GM11168 (cell line): ENCODE results near the gene ADAMTSL1.

Experiments used
- in situ Hi-C: fragments of 300-500 bp; cut with MboI; formaldehyde crosslinking; loops from one replicate; pipeline ENCODE4 v1.12.0; 2022; ENCODE audit warnings: low sequenced_read_pairs; ENCODE audit not compliant: unreplicated experiment

Gene ADAMTSL1

DNA sequence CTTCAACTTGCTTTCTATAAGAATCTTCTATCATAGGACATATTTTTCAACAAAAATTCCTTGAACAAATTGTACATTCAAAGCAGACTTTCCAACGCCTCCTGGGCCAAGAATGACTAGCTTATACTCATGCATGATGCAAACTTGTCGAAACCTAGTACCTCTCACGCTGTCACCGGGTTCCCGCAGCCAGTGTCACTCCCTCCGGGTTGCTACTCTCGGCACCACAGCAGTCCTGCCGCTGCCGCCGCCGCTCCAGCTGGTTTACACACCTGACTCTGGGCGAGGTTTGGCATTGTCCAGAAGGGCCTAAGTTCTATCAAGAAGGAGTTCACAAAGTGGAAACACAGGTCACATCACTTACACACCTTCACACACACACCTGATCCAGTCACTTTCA lies 244.4 kb downstream of the ADAMTSL1 start:
- in situ Hi-C loops, result no loop called here

DNA sequence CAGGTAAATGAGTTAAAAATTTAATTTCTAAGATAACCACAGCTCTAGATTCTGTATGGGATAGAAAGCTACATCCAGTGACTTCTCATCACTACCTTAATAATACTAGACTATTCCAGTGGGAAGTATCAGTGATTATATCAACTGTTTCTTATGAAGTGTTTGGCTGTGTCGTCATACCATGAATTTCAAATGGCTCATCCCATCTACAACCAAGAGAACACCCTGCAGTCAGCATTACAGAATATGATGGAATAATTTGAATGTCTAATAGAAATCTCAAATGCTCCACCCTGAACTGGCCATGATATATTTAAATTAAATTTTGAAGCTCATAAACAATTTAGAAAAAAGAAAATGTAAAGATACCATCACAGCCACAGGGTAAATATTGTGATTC lies 245.0 kb downstream of the ADAMTSL1 start:
- in situ Hi-C loops, result no loop called here

DNA sequence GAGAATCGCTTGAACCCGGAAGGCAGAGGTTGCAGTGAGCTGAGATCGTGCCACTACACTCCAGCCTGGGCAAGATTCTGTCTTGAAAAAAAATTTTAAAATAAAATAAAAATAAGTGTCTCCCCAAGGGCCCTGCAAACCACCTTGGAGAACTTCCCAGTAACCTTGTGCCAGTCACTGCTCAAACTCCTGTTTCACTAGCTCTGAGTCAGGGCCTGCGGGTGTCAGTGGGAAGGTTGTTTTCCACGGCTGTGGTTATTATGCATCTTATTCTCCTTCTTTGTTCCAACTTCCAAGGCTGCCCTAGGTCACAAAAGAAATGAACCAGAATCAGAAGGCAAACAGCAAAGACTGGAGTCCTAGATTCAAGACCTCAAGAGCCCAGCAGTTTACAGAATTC lies 246.7 kb downstream of the ADAMTSL1 start:
- in situ Hi-C loops, result no loop called here

DNA sequence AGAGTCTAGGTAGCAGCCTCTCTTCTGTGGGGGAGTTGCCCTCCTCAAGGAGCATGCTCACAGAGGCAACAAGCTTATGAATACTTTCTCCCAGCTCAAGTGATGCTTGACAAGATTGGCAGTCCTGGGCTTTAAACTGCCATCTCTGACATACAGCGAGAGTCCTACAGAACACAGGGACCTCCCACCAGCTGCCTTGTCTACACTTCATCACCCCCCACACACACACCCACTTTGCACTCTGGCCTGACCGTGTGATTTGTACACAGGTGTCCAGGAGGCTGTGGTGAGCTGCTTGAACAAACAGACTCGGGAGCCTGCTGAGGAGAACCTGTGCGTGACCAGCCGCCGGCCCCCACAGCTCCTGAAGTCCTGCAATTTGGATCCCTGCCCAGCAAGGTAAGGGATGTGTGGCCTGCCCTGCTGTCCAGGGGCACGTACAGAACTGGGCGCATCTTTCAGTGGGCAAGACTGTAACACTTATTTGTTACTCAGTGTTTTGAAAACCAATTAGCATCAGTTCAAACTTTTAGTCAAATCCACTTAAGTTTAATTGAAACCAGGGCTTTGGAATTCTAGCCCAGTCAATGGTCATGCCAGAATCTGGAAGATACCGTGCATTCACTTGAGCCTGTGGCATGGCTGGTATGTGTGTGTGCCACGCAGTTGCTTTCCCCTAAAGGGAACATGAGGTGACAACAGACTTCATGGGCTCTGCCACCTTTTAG lies 247.5 kb downstream of the ADAMTSL1 start:
- in situ Hi-C loops, result no loop called here

DNA sequence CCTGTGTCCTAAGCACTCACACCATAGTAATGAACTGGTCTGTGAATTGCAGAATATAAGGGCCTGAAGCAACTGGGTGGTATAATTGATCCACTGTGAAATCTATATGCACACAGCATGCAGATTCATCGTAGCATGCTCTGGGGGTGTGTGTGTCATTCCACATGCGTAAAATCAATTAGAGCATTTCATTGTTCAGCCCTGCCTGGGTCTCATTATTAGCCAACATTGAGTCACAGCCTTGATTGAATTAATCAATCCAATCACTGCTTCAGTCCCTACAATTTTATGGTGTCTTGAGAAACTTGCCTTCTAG lies 248.0 kb downstream of the ADAMTSL1 start:
- in situ Hi-C loops, result no loop called here

DNA sequence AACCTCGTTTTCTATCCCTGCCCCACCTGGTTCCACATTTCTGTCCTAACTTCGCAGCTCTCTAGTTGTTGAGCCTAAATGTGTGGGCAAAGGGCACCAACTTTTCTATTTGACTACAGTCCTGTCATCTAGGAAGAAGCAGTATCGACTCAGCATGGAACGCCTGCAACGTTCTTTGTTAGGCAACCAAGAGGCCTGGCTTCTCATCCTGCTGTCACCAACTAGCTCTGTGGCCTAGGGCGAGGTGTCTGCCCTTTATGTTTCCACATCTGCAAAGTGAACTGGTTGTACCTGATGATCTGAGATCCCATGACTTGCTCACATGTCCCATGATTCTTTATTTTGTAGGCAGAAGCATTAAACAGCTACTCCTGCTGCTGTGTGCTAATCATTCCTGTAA lies 248.9 kb downstream of the ADAMTSL1 start:
- in situ Hi-C loops, result no loop called here

DNA sequence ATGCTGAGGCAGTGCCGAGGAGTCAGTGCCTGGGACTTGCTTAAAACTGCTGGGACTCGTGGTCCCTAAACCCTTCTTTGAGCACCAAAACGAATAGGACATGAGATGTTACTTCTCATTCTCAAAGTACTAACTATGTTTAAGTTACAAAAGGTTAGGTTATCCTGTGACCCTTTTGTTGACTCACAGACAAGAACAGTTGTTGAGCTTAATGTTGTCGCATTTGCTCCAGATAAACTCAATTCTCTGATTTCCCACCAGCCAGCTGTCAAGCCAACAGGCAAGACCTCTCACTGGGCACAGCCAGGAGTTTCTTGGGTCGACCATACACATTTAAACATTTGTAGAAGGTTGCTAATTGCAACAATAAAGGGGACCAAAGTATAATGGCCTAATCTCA lies 249.4 kb downstream of the ADAMTSL1 start:
- in situ Hi-C loops, result no loop called here

DNA sequence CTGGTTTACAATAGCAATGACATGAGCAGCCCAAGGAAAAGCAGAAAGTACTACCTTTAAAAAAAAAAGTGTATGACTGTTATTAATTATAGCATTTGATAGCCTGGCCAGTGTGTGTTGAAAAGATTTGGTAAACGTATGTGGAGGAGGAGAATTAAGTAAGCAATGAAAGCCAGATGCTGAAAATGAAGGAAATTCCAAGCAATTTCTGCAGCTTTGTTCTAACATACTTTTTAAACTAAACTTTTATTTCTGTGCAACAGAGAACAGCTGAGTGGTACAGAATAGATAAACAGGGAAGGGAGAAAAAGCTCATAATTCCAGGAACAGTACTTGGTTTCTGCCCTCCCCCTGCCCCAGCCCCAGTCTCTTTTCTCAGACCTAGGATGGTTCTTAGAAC lies 252.6 kb downstream of the ADAMTSL1 start:
- in situ Hi-C loops, result no loop called here

DNA sequence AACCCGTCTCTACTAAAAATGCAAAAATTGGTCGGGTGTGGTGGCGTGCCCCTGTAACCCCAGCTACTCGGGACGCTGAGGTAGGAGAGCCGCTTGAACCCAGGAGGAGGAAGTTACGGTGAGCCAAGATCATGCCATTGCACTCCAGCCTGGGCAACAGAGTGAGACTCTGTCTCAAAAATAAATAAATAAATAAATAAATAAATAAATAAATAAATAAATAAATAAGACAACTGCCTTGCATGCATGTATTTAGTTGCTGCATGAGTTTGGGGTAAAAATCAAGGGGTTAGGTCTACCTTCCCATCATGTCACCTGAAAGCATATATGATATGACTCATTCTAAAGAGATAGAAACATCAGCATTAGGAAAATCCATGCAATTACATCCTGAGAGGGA lies 254.0 kb downstream of the ADAMTSL1 start:
- in situ Hi-C loops, result no loop called here

DNA sequence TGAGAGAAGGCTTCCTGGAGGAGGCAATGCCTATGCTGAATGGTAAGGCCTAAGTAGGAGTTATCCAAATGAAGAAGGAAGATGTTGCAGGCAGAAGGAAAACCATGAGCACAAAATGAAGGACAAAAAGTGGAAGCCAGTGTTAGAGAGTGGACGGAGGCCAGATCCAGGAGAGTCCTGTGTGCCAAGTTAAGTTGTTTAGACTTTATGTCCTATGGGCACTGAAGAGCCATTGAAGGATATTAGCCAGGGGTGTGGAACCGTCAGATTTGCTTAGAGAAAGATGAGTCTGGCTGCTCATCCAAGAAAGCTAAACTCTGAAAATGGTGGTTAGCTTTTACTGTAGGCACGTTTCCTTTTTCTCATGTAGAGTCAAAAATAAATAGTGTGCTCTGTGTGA lies 254.7 kb downstream of the ADAMTSL1 start:
- in situ Hi-C loops, result no loop called here

DNA sequence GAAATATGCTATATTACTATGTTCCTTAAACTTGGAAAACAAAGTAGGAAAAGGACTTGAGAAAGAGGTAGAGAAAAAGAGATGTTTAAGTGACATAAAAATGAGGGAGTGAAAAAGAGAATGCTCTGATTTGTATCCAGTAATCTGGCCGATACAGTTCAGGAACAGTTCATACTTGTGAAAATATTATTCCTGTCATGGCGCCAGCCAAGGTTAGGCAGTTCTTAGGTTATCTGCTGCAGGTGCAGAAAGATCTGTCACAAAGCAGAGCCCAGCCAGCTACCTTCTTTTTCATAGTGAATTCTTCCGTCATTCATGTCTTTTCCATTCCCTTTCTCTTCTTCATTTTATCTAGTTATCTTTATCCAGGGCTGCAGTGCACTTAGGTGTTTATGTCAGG lies 256.3 kb downstream of the ADAMTSL1 start:
- in situ Hi-C loops, result no loop called here

DNA sequence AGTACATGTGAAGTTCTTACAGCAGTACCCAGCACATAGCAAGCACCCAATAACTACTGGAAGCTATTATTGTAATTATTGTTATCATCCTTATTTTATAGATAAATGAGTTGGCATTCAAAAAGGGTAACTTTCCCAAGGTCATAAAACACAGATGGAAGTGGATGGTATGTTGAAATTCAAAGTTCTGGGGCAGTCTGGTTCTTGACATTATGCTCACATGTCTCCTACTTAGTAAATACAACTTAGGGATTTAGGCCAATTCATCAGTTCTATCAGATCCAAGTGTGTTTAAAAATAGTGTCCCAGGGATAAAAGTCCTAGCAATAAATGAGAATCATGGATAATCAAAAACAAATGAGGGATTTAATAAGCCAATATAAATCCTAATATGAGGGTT lies 265.2 kb downstream of the ADAMTSL1 start:
- in situ Hi-C loops, result no loop called here

DNA sequence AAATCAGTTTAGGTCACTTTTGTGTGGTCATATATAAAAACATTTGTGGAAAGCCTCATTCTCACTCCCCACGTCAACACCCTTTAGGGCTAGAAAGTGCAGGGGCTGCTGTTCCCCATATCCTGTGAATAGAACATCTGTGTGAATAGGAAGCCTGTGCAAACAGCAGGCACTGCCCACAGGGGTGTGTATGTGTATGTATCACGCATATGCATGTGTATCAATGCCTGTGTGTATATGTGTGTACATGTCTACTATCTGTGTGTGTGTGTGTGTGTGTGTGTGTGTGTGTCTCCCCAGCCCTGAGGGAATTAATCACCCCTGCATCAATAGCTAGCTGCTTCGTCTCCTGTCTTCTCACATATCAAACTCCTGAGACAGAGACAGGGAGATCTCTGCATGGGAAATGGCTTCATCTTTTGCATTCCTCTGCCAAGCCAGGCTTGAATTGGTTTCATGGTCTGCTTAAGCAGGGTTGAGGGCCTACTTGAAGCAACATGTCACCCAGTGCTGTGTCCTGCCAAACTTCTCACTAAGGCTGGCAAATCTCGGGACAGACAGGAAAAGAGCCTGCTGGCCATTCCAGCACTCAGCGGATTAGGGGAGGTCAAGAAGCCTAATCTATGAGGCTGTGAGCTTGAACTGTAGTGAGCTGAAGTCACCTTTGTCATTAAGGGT lies 265.8 kb downstream of the ADAMTSL1 start:
- in situ Hi-C loops, result no loop called here

DNA sequence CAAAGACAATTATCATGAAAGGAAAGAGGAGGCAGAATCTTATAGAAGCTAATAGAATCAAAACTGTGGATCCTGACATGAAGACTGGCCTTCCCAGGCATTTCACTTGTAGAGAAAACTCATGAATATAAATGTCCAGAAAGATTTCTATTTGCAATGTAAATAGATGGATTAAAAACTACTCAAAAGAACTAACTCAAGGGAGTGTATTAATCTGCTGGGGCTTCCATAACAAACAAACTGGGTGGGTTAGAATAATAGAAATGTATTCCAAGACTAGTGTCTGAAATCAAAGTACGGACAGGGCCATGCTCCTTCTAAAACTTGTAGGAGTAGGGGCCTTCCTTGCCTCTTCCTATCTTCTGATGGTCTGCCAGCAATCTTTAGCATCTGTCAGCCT lies 267.4 kb downstream of the ADAMTSL1 start:
- in situ Hi-C loops, result no loop called here

DNA sequence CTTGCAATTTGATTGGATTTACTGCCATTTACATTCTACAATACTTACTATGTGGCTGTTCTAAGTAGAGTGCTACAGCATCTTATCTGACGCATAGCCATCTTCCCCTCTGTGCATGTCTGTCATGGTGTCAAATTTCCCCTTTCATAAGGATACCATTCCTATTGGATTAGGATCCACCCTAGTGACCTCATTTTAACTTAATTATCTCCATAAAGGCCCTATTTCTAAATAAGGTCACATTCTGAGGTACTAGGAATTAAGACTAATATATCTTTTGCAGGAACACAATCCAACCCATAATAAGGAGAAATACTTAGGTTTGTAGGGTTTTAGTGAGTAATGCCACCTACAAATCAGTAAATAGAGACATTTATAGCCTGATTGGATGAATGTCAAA lies 268.0 kb downstream of the ADAMTSL1 start:
- in situ Hi-C loops, result no loop called here

DNA sequence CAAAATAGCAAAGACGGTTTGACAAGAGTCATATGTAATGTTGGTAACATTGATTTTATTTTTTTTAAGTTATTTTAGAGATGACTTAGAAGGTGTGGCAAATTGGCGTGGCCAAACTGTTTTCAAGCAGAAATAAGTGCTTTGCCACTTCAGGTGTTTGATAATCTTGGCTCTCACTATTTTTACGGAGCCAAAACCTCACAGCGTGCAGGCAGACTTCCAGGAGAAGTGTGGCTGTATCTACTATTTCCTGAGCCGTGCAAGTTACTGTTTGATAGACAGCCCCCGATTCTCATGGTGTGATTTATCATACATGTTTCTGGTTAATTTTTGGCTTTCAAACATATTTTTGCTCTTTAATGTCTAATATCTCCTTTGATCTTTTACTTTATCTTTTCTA lies 269.5 kb downstream of the ADAMTSL1 start:
- in situ Hi-C loops, result no loop called here

DNA sequence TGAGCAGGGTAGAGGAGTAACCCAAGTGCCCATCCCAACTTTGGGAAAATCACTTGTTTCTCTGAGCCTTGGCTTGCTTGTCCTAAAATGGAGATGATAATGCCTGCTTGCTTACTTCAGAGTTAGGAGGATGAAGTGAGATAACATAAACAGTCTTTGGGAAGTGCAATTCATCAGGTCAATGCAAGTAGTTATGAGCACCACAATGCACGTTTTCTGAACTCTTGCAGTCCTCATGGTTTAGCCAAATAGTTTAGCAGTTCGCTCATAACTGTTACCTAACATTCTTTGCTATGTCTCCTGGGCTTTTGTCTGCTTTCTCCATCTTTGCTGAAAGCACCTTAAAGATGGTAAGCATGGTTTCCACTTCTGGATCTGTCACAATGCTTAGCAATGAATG lies 270.0 kb downstream of the ADAMTSL1 start:
- in situ Hi-C loops, result no loop called here

DNA sequence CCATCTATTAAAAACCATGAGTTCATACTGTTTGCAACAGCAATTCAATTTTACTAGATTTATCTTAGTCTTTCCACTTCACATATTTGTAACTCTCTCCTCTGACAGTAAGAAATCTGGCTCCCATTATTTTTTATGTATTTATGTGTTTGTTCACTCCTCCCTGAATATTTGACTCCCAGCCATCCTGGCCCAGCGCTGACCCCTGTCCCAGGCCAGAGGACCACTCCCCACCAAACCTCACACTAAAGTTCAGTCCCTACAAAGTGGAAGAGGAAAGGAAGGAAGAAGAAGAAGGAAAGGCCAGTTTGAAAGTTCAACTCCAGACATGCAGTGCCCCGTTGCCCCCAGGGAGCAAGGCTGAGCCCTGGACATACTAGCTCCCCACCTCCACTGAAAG lies 271.8 kb downstream of the ADAMTSL1 start:
- in situ Hi-C loops, result no loop called here

DNA sequence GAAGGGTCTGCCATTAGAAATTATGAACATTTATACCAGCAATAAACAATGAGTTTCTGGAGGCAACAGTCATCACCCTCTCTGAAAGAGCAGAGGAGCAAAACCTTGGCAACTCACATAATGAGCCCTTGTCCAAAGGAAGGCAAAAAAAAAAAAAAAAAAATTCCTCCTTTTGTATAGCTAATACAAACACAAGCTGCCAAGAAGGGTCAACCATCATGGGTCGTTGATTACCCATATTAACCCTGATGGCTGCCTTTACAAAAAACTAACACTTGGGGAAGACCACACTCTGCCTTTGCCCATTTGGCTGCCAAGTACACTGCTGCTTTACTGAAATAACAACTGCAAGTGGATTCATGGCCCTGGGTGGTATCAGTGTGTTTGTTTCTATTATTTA lies 272.7 kb downstream of the ADAMTSL1 start:
- in situ Hi-C loops, result no loop called here

DNA sequence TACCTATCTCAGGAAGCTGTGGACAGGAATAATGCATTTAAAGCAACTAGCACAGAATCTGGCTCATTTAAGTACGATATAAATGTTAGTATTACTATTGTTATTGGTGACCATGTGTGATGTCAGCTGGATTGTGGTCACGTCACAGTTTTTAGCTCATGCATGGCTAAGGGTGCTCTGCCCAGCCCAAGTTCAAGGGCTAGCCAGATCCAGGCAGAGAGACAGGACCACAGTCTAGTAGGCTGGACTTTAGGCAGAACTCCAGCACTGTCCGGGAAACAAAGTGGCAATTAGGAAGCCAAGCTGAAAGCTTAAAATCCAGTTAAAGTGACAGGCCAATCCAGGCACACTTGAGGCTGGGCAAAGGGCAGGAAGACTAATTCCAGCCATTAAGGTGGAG lies 273.6 kb downstream of the ADAMTSL1 start:
- in situ Hi-C loops, result no loop called here

DNA sequence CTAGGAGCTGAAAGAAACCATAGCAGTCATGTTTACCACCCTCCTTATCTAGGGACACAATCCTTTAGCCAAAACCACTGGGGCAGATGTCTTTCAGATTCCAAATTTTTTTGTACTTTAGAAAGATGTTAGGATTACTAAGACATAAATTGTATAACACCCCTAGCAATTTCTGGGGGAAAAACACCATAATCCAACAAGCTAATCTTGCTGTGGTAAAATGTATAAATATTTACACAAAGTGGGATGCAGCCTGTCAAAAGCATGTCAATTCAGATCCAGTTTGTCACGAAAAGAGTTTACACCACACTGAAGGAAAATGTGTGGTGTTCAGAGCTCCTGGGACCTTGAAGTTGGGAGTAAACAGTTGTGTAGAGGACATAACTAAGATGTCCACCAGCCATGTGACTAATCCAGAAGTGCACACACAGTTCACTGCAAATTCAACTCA lies 274.3 kb downstream of the ADAMTSL1 start:
- in situ Hi-C loops, result no loop called here

DNA sequence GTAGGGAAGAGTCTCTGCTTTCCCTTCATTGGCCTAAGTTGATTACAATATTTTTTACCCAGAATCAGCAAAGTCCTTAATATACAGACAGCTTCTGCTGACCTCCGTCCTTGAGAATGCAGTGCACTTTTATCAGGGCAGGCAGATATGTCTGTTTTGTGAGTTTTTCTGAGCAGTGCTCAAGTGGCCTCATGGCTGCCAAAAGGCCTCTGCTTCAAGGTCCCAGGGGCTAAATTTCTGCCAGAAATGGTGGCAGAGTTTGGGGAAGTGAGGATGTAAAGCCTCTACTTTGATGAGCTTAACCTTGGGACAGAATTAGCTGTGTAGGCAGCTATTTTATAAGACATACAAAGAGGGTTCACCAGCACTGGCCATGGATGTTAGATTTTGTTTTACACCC lies 275.8 kb downstream of the ADAMTSL1 start:
- in situ Hi-C loops, result no loop called here
